Kasumi-1 (cell line): ENCODE measurements around the gene MBOAT2.
"Not testable (repeated sequence)": the region's sequence is repeated elsewhere in the genome, so short reads cannot be mapped to it uniquely, and the experiment has no call there.

Source experiments
- DNase-seq, 2 experiments: peaks; one replicate each; lab custom pipeline; 2025; lab: John Stamatoyannopoulos, UW

Gene MBOAT2

DNA sequence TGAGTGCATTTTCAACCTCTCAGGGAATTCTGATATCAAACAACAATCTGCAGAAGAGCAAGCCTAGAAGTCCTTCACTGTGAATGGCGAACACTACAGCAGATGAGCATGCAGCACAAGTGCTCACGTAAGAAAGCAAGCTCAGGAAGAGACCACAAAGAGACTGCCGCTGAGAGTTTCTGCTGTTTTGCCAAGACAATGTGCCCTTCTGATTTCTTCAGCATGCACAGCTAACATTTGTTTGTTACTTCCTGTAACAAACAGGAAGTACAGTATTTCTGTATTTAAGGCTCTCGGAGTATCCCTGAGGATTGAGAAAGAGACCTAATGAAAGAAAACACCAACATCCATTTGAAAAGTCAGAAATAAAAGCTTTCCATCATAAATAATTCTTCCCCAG lies 45.9 kb downstream of the MBOAT2 start:
- DNase-seq: no peak

GRCh38 chr2:8956774-8957173 lies 46.7 kb downstream of the MBOAT2 start:
- DNase-seq: no peak

DNA sequence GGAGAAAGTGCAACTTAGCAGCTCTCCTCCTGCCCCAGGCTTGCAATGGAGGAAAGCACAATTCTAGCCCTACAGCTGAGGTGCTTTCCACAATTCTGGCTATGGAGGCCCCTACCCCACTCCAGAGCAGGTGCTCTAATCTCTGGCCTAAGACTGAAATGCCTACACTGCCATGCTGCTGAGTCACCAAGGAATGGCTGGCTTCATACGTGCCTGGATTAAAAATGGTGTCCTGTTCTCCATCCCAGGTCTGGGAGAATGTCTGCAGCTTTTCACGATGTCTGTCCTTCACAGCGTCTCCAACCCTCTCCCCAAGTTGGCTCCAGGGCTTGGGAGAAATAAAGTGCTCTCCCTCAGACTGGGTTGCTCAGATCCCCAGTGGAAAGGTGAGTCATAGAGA lies 48.5 kb downstream of the MBOAT2 start:
- DNase-seq: no peak

DNA sequence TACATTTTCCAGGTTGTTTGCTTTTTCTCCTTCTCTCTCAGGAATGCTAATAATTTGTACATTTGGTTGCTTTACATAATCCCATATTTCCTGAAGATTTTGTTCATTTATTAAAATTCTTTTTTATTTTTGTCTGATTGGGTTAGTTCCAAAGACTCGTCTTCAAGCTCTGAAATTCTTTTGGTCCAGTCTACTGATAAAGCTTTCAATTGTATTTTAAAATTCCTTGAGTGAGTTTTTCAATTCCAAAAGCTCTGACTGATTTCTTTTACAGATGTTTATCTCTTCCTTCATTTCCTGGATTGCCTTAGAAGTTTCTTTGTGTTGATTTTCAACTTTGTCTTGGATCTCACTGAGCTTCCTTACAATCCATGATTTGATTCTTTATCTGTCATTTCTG lies 50.0 kb downstream of the MBOAT2 start:
- no peak for DNase-seq

GRCh38 chr2:8939486-8940114 lies 63.9 kb downstream of the MBOAT2 start:
- no peak for DNase-seq

- no peak for DNase-seq
Observed at GRCh38 chr2:8938384-8938783, 65.1 kb downstream of the MBOAT2 start.

- no peak for DNase-seq
Observed at GRCh38 chr2:8935982-8936381, 67.5 kb downstream of the MBOAT2 start.

DNA sequence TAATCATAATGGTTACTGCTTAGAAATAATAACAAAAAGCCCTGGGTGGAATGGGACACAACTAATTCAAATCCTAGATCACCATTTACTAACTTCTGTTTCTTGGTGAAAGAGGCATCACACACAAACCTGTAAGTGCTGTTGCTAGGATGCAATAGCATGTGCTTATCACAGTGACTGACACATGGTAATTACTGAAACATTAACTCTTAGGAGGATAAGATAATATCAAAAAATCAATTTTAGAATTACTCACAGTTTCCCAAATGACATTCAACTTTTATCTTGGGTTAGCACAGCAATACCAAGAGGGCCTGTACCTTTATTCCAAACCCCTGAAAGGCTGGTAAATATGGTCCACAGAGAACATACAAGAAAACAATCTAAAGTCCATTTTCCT lies 69.1 kb downstream of the MBOAT2 start:
- no peak for DNase-seq

- no peak for DNase-seq
Observed at GRCh38 chr2:8932702-8933101, 70.8 kb downstream of the MBOAT2 start.

- DNase-seq: not testable (repeated sequence)
Observed at GRCh38 chr2:8930185-8930584, 73.3 kb downstream of the MBOAT2 start.

DNA sequence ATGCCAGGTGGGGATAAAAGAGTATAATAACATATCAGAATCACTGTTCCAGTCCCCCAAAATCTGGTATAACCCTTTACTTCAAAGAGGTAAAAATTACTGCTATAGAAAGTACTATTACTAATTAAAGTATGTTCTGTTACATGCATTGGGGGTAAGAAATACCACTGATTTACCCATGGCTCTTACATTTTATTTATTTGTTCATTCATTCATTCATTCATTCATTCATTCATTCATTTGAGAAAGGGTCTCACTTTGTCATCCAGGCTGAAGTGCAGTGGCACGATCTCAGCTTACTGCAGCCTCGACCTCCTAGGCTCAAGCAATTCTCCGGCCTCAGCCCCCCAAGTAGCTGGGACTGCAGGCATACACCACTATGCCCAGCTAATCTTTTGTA lies 74.4 kb downstream of the MBOAT2 start:
- no peak for DNase-seq

DNA sequence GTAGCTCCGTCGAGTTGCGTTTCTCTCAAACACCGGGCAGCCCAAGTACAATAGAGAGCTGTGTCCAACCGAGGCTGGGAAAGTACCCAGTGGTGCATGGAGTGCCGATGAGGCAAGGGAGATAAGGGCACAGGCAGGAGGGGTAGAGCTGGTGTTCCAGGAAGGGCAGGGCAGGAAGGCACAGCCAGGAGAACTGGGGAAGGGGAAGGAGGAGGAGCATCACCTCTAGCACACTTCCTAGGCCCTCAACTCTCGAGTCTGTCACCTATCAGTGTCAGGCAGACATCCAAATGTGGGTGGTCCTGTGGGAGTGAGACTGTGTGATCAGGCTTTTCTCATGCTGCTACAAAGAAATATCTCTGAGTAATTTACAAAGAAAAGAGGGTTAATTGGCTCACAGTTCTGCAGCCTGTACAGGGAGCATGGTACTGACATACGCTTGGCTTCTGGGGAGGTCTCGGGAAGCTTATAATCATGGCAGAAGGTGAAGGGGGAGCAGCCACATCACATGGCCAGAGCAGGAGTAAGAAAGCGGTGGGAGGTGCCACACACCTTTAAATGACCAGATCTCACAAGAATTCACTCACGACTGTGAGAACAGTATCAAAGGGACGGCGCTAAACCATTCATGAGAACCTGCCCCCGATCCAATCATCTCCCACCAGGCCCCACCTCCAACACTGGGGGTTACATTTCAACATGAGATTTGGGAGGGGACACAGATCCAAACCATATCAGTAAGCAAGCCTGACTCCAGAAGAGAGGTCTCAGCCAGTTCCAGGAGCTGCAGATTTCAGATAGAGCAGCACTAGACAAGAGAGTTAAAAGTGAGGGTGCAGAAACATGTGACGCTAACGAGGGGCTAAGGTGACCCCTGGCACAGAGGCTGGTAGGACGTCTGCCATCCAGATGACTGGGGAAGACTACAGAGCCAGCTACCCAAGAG lies 75.7 kb downstream of the MBOAT2 start:
- no peak for DNase-seq

- no peak for DNase-seq
Observed at GRCh38 chr2:8926356-8926755, 77.1 kb downstream of the MBOAT2 start.

DNA sequence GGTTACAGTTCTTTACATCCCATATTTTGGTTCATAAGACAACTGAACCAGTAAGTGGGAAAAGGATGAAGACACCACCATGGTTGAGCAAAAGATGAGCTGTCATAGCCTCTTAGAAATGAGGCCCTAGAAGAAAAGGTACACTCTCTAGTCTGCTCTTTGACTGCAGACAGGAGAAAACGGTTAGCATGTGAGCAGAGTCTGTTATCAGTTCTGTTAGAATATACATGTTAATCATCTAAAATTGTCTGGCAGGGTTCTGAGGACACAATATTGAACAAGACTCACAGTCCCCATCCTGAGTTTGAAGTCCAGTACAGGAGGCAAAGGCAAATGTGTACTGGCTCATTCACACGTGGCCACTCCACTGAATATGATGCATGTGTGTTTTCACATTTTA lies 78.1 kb downstream of the MBOAT2 start:
- DNase-seq: no peak

- no peak for DNase-seq
Observed at GRCh38 chr2:8923183-8923582, 80.3 kb downstream of the MBOAT2 start.

- DNase-seq: no peak
Observed at GRCh38 chr2:8922431-8922830, 81.1 kb downstream of the MBOAT2 start.

DNA sequence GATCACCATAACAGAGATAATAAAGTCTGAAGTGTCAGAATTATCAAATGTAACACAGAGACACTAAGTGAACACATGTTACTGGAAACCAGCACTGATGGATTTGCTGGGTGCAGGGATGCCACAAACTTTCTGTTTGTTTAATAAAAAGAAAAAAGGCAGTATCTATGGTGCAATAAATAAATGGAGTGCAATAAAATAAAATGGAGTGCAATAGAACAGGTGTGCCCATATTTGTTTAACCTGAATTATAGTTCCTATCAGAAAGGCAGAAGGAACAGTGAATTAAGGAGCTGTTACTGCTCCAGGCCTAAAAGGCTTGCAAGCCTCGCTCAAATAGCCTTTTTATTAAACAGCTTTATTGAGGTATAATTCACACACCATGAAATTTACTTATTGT lies 85.1 kb downstream of the MBOAT2 start:
- DNase-seq: no peak

DNA sequence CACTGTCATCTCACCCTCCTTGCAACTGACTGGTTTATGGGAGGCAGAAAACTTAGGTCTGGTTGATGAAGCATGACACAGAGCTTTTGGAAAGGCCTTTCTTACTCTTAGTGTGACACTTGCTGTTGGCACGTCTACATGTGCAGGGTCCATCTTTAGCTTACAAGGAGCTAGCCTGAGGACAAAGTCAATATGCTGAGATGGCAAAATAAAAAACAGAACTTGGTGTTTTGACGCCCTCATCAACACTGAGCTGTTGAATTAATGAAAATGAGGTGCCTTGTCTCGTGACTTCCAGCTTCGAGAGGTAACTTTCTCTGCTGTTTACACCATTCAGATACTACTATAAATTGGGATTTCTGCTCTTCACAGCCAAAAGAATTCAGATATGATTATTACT lies 87.5 kb downstream of the MBOAT2 start:
- no peak for DNase-seq

- DNase-seq: not testable (repeated sequence)
Observed at GRCh38 chr2:8913767-8914166, 89.7 kb downstream of the MBOAT2 start.

- no peak for DNase-seq
Observed at GRCh38 chr2:8907764-8908288, 95.7 kb downstream of the MBOAT2 start.

DNA sequence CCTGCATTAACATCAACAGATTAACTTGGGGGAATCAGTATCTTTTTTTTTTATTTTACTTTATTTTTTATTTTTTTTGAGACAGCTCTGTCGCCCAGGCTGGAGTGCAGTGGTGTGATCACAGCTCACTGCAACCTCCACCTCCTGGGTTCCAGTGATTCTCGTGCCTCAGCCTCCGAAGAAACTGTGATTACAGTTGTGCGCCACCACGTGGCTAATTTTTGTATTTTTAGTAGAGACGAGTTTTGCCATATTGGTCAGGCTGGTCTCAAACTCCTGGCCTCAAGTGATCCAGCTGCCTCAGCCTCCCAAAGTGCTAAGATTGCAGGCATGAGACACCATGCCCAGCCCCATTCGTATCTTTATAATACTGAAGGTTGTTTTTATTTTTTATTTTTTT lies 99.6 kb downstream of the MBOAT2 start:
- DNase-seq: not testable (repeated sequence)

- not testable (repeated sequence) for DNase-seq
Observed at GRCh38 chr2:8902757-8903156, 100.7 kb downstream of the MBOAT2 start.

DNA sequence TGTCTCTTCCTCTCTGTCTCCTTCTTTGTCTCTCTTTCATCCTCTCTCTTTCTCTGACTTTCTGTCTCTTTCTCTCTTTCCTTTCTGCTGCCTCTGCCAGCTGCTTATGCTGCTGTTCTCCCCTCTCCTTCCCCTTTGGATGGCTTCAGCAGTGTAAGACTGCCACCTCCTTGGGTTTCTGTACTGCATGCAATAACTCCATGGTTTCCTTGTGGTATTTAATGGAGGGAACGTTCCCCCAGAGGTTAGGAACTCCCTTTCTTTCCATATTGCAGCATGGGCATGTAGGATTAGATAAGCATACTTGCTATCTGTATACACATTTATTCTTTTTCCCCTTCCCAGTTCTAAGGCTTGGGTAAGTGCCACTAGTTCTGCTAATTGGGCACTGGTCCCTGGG lies 106.3 kb downstream of the MBOAT2 start:
- DNase-seq: peak in 1 of 2 experiments; percentile 13
